Progenitor cell of endocrine pancreas (in vitro differentiated cells): ENCODE results near the gene MRPL10. TPM values are rescaled to one million over a fixed set of nuclear protein-coding genes. Genes with fewer than 3 reads are reported as not detected.

Experiments
- DNase-seq: peaks from one replicate; pipeline ENCODE4 v3.0.0; 2021; ENCODE audit warnings: low spot score; ENCODE audit not compliant: unreplicated experiment
- H3K27ac Mint-ChIP-seq: 2 replicates; pipeline ENCODE4 v1.8.0; 2021; ENCODE audit warnings: mild to moderate bottlenecking, moderate library complexity, mixed read lengths
- H3K27me3 Mint-ChIP-seq: 2 replicates; pipeline ENCODE4 v1.8.0; 2021; ENCODE audit warnings: mixed read lengths
- H3K36me3 Mint-ChIP-seq: 2 replicates; pipeline ENCODE4 v1.8.0; 2022; ENCODE audit warnings: mixed read lengths; ENCODE audit not compliant: insufficient read depth
- H3K4me1 Mint-ChIP-seq: 2 replicates; pipeline ENCODE4 v1.8.0; 2021; ENCODE audit warnings: low read depth, mixed read lengths
- H3K4me3 Mint-ChIP-seq: 2 replicates; pipeline ENCODE4 v1.8.0; 2021; ENCODE audit warnings: low read depth, mild to moderate bottlenecking, moderate library complexity, mixed read lengths
- H3K9me3 Mint-ChIP-seq: 2 replicates; pipeline ENCODE4 v1.8.0; 2021; ENCODE audit warnings: low read depth, mixed read lengths
- total RNA-seq: library from RNA; stranded (reverse); gene quantifications from 2 replicates; pipeline ENCODE4 v1.2.1, GENCODE V29; 2021
- TF ChIP-seq, protein P1 (sequence below): fragments of 200-600 bp; sonication (generic); IDR thresholded peaks from one replicate; pipeline ENCODE4 v1.5.0; 2021; ENCODE audit warnings: antibody characterized with exemption, mild to moderate bottlenecking; ENCODE audit not compliant: unreplicated experiment

The MRPL10 gene
- total RNA-seq, 1 donor from 2014 or later = 41.1 TPM

DNA sequence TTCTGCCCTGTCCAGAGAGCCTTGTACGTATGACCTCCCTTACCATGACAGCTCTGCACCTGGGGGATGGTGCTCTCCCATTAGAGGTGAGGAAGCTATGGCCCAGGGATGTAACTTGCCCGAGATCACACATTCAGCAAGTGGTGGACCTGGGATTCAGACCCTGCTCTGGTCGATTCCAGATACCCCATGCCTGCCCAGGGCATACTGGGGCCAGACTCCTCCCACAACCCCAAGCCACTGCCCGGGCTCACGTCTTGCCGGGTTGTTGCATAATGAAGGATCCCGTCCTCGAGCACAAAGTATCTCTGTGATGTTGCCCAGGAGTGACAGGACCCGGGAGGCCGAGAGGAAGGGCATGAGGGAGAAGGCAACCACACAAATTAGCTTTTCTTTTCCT is 11.9 kb downstream of the MRPL10 start:
- DNase-seq = no peak
- TF ChIP-seq, protein P1, sequence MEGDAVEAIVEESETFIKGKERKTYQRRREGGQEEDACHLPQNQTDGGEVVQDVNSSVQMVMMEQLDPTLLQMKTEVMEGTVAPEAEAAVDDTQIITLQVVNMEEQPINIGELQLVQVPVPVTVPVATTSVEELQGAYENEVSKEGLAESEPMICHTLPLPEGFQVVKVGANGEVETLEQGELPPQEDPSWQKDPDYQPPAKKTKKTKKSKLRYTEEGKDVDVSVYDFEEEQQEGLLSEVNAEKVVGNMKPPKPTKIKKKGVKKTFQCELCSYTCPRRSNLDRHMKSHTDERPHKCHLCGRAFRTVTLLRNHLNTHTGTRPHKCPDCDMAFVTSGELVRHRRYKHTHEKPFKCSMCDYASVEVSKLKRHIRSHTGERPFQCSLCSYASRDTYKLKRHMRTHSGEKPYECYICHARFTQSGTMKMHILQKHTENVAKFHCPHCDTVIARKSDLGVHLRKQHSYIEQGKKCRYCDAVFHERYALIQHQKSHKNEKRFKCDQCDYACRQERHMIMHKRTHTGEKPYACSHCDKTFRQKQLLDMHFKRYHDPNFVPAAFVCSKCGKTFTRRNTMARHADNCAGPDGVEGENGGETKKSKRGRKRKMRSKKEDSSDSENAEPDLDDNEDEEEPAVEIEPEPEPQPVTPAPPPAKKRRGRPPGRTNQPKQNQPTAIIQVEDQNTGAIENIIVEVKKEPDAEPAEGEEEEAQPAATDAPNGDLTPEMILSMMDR = no peak
- Mint-ChIP-seq H3K36me3 (peaks cover 6% of the 10 kb centered on the region), H3K27ac (no peak overlapping the region), H3K27me3 (no peaks in the 10 kb centered on the region), H3K9me3 (no peaks in the 10 kb centered on the region), H3K4me1 (peaks cover 9% of the 10 kb centered on the region), H3K4me3 (no peak overlapping the region)

DNA sequence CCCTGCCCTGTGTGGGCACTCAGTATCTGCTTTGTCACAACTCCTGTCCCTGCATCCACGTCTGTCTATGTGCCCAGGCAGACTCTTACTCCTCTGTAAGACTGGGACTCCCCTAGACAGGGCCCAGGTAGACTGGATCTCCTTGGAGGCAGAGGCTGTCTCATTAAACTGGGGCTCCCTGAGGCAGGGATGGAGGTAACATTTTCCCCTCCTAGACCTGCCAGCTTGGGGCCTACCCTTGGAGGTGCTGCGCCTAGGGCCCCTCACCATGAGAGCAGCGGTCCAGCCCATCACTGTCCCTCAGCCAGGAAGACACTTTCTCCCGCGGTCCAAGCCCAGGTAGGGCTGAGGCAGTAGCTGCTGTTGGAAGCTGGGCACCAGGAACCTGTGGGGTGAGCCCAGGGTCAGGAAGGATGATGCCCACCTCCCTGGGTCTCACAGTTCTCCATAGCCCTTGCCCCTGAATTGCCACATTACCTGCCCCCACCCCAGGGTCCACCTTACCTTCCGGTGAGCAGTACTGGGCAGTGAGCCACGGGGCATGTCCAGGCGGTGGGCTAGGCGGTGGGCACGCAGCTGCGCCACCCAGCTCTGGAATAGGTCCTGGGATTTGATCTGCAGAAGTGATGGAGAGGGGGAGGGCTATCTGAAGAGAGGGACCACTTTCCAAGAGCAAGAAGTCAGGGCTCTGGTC is 13.2 kb downstream of the MRPL10 start:
- H3K36me3 Mint-ChIP-seq = peaks cover 2% of the 10 kb centered on the region
- H3K4me1 Mint-ChIP-seq = peaks cover 9% of the 10 kb centered on the region
- no peaks in the 10 kb centered on the region for H3K9me3 Mint-ChIP-seq
- no peak overlapping the region for H3K4me3 Mint-ChIP-seq
- no peaks in the 10 kb centered on the region for H3K27me3 Mint-ChIP-seq
- no peak for DNase-seq
- TF ChIP-seq, protein P1 = no peak
- no peak overlapping the region for H3K27ac Mint-ChIP-seq

DNA sequence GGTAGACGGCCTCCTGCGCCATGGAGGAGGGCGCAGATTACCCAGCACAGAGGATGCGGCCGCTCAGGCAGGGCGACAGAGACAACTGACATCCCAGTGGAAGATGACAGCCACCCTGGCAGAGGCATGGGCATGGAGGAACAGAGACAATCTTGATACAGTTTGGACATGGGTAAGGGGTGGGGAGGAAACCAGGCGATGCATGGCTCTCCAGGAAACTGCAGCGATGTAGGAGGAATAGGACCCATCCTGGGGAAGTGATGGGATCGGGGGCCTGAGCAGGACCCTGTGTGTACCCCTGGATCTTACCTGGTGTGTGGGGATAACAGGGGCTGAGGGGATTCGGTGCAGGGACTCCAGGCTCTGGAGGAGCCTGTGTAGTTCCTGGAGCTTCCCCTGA is 14.4 kb downstream of the MRPL10 start:
- H3K4me3 Mint-ChIP-seq = no peak overlapping the region

DNA sequence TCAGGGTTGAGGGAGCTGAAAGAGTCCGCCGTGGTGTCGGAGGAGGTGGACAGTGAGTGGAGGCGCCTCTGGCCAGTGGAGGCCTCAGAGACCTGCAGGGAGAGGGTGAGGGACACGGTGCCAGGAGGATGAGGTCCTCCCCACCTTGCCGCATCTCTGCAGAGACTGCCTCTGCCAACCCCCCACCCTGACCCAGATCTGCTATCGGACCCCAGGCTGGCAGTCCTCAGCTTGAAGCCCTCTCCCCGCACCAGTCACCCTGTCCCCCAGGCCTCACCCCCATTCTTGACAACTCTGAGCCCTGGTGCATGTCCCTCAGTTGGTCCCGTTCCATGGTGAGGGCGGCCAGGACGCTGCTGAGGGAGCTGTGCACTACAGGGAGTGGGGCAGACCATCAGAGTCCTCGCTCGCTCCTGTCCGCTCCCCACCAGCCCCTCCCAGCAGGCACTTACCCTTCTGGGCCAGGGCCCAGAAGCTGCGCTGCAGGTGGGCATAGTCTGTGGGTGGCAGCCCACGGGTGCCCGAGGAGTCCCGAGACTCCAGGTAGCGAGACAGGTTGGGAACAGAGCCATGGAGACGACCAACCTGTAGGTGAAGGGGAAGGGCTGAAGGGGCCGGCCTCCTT is 15.1 kb downstream of the MRPL10 start:
- DNase-seq = no peak
- H3K4me3 Mint-ChIP-seq = no peak overlapping the region

More for the DNA sequence above, 14.4 kb downstream of the MRPL10 start:
- DNase-seq = no peak
- TF ChIP-seq, protein P1 = no peak
- Mint-ChIP-seq H3K27ac (no peak overlapping the region), H3K4me1 (peaks cover 11% of the 10 kb centered on the region), H3K27me3 (no peaks in the 10 kb centered on the region), H3K36me3 (peaks cover 5% of the 10 kb centered on the region), H3K9me3 (no peaks in the 10 kb centered on the region)

GRCh38 chr17:47815106-47815918 is 16.0 kb downstream of the MRPL10 start:
- Mint-ChIP-seq H3K4me3 (no peak overlapping the region), H3K27ac (no peak overlapping the region), H3K36me3 (peaks cover 6% of the 10 kb centered on the region), H3K27me3 (no peaks in the 10 kb centered on the region), H3K9me3 (no peaks in the 10 kb centered on the region), H3K4me1 (peaks cover 18% of the 10 kb centered on the region)
- TF ChIP-seq, protein P1 = no peak
- DNase-seq = no peak

More for the DNA sequence above, 15.1 kb downstream of the MRPL10 start:
- H3K27me3 Mint-ChIP-seq = no peaks in the 10 kb centered on the region
- TF ChIP-seq, protein P1 = no peak
- H3K9me3 Mint-ChIP-seq = no peaks in the 10 kb centered on the region
- H3K36me3 Mint-ChIP-seq = peaks cover 5% of the 10 kb centered on the region
- H3K4me1 Mint-ChIP-seq = peaks cover 15% of the 10 kb centered on the region
- H3K27ac Mint-ChIP-seq = no peak overlapping the region
